ENCODE measurements around the gene FN1.
A peak's percentile ranks its signal among the peaks of the same experiment; 100 is the strongest.

FN1 gene

DNA sequence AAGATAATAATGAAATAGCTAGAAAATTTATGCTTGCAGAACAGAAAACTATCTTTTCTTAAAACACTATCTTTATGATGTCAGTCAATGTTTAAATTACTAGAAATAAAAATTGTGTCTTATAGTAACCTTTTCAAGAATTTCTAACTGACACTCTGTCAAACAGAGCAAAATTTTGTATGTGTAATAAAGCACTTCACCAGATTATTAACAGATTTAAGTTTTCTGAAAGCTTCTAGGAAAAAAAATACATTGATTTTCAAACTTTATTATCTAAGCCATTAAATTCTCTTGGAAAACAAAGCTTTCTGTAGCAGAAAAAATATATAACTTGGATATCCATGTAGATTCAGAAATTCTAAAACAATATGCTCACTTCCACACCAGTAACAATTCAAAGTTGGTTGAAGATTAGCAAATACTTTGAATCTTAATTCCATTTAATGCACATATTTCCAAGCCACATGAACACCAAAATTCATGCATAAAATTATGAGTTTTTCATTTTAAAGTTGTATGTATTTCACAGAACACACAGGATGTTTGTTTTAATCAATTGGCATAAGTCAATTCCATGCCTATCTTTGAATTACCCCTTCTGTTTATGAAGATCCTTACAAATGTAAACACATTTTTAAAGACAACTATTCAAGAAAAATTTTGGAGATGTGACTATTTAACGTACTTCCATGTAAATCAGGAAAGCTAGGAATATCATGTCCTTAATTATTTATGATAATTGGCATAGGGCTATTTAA, 19.9 kb downstream of the FN1 start:
- no peak for DNase-seq
- no peak overlapping the region for H3K27ac ChIP-seq
- no peaks in the 10 kb centered on the region for H3K27me3 ChIP-seq (replicated peaks)
- no peak overlapping the region for H3K4me3 ChIP-seq (ENCODE audit: low read depth, low read length)
- in situ Hi-C loops (cut with HindIII; ENCODE audit: low pct_ligation_motif_present, low sequenced_read_pairs): no loop called here
- TF ChIP-seq, protein P1, sequence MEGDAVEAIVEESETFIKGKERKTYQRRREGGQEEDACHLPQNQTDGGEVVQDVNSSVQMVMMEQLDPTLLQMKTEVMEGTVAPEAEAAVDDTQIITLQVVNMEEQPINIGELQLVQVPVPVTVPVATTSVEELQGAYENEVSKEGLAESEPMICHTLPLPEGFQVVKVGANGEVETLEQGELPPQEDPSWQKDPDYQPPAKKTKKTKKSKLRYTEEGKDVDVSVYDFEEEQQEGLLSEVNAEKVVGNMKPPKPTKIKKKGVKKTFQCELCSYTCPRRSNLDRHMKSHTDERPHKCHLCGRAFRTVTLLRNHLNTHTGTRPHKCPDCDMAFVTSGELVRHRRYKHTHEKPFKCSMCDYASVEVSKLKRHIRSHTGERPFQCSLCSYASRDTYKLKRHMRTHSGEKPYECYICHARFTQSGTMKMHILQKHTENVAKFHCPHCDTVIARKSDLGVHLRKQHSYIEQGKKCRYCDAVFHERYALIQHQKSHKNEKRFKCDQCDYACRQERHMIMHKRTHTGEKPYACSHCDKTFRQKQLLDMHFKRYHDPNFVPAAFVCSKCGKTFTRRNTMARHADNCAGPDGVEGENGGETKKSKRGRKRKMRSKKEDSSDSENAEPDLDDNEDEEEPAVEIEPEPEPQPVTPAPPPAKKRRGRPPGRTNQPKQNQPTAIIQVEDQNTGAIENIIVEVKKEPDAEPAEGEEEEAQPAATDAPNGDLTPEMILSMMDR (IDR thresholded peaks at IDR 0.05; ENCODE audit: low read depth, low read length, missing control alignments): no peak
- peaks cover 93% of the 10 kb centered on the region for H3K36me3 ChIP-seq (replicated peaks)

DNA sequence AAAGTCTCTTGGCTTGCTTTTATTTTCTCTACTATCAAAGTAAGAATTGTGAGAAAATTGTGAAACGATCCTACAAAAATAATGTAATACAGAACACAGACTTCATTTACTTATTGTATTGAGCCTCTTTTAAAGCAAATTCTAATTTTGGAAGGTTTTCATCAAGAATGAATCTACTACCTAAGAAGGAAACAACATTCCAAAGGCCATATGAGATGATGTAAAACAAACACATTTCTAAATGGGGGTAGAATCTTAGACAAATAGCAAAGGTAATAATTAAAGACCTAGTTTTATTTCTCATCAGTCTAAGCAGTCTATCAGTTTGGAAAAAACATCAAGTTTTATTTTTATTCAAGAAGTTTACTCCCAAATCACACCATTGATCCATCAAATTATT, 20.6 kb downstream of the FN1 start:
- no peak overlapping the region for H3K27ac ChIP-seq
- H3K4me3 ChIP-seq (ENCODE audit: low read depth, low read length): no peak overlapping the region
- in situ Hi-C loops (cut with HindIII; ENCODE audit: low pct_ligation_motif_present, low sequenced_read_pairs): no loop called here
- no peaks in the 10 kb centered on the region for H3K27me3 ChIP-seq (replicated peaks)
- no peak for DNase-seq
- H3K36me3 ChIP-seq (replicated peaks): peaks cover 93% of the 10 kb centered on the region
- TF ChIP-seq, protein P1 (IDR thresholded peaks at IDR 0.05; ENCODE audit: low read depth, low read length, missing control alignments): no peak

DNA sequence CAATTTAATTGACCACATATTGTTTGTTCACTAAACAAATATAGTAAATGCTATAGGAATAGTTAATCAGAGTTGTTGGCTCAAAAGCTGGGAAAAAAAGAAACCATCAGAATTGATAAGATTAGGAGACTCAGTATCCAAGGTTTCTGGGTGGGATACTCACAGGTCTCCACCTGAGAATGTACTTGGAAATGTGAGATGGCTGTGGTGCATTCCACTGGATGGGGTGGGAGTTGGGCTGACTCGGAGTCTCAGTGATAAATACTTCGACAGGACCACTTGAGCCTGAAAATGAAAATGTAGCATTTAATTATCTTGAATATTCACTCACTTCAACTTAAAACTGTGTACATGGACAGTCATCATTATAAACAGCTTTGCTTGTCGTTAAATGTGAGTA, 21.2 kb downstream of the FN1 start:
- in situ Hi-C loops (cut with HindIII; ENCODE audit: low pct_ligation_motif_present, low sequenced_read_pairs): no loop called here
- Histone ChIP-seq H3K27me3 (replicated peaks) (no peaks in the 10 kb centered on the region), H3K4me3 (ENCODE audit: low read depth, low read length) (no peak overlapping the region), H3K27ac (peak overlapping the region; percentile 10), H3K36me3 (replicated peaks) (peaks cover 93% of the 10 kb centered on the region)
- DNase-seq: peak; percentile 34
- TF ChIP-seq, protein P1 (IDR thresholded peaks at IDR 0.05; ENCODE audit: low read depth, low read length, missing control alignments): no peak

DNA sequence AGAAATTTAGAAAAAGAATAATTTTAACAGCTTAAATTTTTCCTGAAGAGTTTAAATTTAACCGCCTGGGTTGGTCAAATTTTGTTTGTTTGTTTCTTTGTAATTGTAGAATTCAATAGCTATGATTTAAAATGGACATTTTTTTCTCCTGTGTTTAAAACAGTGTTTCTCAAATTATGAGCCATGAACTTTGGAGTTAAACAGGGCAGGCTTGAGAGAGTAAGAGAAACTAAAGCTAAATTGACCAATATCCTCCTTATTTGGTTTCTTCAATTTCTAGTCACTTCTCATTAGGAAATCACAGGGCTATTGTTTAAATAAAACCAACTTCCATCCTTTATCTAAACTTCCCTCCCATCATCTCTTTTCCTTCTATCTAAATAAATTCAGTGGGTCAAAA, 21.9 kb downstream of the FN1 start:
- in situ Hi-C loops (cut with HindIII; ENCODE audit: low pct_ligation_motif_present, low sequenced_read_pairs): no loop called here
- TF ChIP-seq, protein P1 (IDR thresholded peaks at IDR 0.05; ENCODE audit: low read depth, low read length, missing control alignments): no peak
- Histone ChIP-seq H3K4me3 (ENCODE audit: low read depth, low read length) (no peak overlapping the region), H3K27ac (peak overlapping the region; percentile 12), H3K27me3 (replicated peaks) (no peaks in the 10 kb centered on the region), H3K36me3 (replicated peaks) (peaks cover 94% of the 10 kb centered on the region)
- no peak for DNase-seq

DNA sequence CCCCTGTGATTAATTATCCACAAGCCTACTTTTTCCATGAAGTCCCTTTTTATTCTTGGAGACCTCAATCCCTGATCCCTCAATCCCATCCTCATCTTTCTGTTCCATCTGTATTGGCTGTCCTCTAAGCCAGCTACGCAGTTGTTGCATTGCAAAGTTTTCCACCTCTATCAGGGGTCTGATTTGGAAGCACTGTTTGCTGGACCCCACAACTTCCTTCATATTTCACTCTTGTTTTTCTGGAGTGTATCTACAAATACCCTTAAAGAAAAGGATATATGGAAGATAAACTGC, 22.4 kb downstream of the FN1 start:
- H3K36me3 ChIP-seq (replicated peaks): peaks cover 94% of the 10 kb centered on the region
- peak overlapping the region; percentile 12 for H3K27ac ChIP-seq
- no peaks in the 10 kb centered on the region for H3K27me3 ChIP-seq (replicated peaks)
- DNase-seq: no peak
- in situ Hi-C loops (cut with HindIII; ENCODE audit: low pct_ligation_motif_present, low sequenced_read_pairs): no loop called here
- TF ChIP-seq, protein P1 (IDR thresholded peaks at IDR 0.05; ENCODE audit: low read depth, low read length, missing control alignments): no peak
- H3K4me3 ChIP-seq (ENCODE audit: low read depth, low read length): no peak overlapping the region

Measured in brain microvascular endothelial cell (primary cell).